GM19372 (cell line): ENCODE results near the gene NAALADL2.
"Not testable (repeated sequence)": the region's sequence is repeated elsewhere in the genome, so short reads cannot be mapped to it uniquely, and the experiment has no call there.

Experiments
- ATAC-seq: cut with Tn5 transposase; IDR thresholded peaks from one replicate; pipeline ENCODE4 v1.9.1; 2021; ENCODE audit warnings: mild to moderate bottlenecking, low read depth, moderate library complexity; ENCODE audit not compliant: unreplicated experiment

NAALADL2 gene

GRCh38 chr3:175246766-175247165, 387.6 kb downstream of the NAALADL2 start:
- no peak for ATAC-seq

- ATAC-seq: no peak
These were observed 388.5 kb downstream of the NAALADL2 start for GRCh38 chr3:175247629-175248028.

- no peak for ATAC-seq
These were observed 389.7 kb downstream of the NAALADL2 start for GRCh38 chr3:175248832-175249231.

- no peak for ATAC-seq
These were observed 396.6 kb downstream of the NAALADL2 start for GRCh38 chr3:175255698-175256097.

- no peak for ATAC-seq
These were observed 398.0 kb downstream of the NAALADL2 start for GRCh38 chr3:175257123-175257522.

- no peak for ATAC-seq
These were observed 399.6 kb downstream of the NAALADL2 start for GRCh38 chr3:175258763-175259162.

GRCh38 chr3:175260145-175260794, 401.1 kb downstream of the NAALADL2 start:
- ATAC-seq: no peak

- no peak for ATAC-seq
These were observed 407.3 kb downstream of the NAALADL2 start for GRCh38 chr3:175266478-175266877.

- ATAC-seq: no peak
These were observed 408.0 kb downstream of the NAALADL2 start for GRCh38 chr3:175267121-175267531.

GRCh38 chr3:175267561-175267960, 408.4 kb downstream of the NAALADL2 start:
- ATAC-seq: no peak

GRCh38 chr3:175269394-175269793, 410.3 kb downstream of the NAALADL2 start:
- no peak for ATAC-seq

GRCh38 chr3:175270198-175270837, 411.2 kb downstream of the NAALADL2 start:
- ATAC-seq: no peak

- ATAC-seq: no peak
These were observed 411.7 kb downstream of the NAALADL2 start for GRCh38 chr3:175270866-175271265.

- not testable (repeated sequence) for ATAC-seq
These were observed 412.3 kb downstream of the NAALADL2 start for GRCh38 chr3:175271465-175271864.

GRCh38 chr3:175272392-175272791, 413.3 kb downstream of the NAALADL2 start:
- no peak for ATAC-seq

GRCh38 chr3:175273573-175273972, 414.4 kb downstream of the NAALADL2 start:
- no peak for ATAC-seq

- ATAC-seq: no peak
These were observed 414.9 kb downstream of the NAALADL2 start for GRCh38 chr3:175274056-175274455.

GRCh38 chr3:175274474-175275218, 415.5 kb downstream of the NAALADL2 start:
- ATAC-seq: no peak

GRCh38 chr3:175278680-175279079, 419.5 kb downstream of the NAALADL2 start:
- ATAC-seq: no peak

- ATAC-seq: no peak
These were observed 420.3 kb downstream of the NAALADL2 start for GRCh38 chr3:175279457-175279856.

GRCh38 chr3:175279911-175280310, 420.8 kb downstream of the NAALADL2 start:
- no peak for ATAC-seq
